GM10266 (cell line): ENCODE measurements around the gene DDX18.

Source experiments
- DNase-seq: peaks from one replicate; pipeline ENCODE4 v3.0.0; 2012; ENCODE audit errors: extremely low spot score
- TF ChIP-seq, protein P1 (sequence below): IDR thresholded peaks from 2 replicates; pipeline ENCODE4 v1.5.1; 2012; ENCODE audit warnings: mild to moderate bottlenecking, low read depth; ENCODE audit not compliant: control insufficient read depth, insufficient read depth; ENCODE audit errors: missing control alignments

The DDX18 gene

DNA sequence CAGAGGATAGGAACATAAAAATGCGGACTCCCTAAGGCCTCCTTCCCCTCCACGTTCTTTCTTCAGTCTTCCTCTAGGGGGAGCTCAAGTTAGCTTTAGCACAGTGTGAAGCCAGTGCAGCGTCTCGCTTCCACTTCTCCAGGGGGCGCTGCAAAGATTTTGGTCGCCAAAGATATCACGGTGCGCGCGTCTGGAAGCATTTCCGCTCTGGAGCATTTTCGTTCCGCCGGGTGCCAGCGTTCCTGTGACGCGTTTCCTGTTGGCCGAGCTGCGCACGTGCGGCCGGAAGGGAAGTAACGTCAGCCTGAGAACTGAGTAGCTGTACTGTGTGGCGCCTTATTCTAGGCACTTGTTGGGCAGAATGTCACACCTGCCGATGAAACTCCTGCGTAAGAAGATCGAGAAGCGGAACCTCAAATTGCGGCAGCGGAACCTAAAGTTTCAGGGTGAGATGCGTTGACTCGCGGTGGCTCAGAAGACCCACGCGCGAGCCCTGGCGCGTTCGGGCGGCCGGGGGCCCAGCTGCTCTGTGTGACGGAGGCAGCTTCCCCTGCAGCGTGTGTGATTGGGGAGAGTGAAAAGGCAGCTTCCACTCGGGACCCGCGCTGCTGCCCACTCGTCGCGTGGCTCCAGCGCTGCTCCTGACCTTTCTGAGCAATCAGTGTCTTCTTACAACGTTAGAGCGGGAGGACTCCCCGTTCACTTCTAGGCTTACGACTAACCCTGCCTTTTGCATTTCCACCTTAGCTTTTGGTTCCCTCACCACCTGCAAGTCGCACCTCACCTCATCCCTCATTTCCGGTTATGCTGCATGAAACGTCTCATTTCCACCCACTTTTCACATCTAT is at the start of gene DDX18:
DDX18 (plus strand) TSS at position 275 of the 848 bp plus-strand sequence; CDS start at position 362, 87 bp downstream.
- TF ChIP-seq, protein P1, sequence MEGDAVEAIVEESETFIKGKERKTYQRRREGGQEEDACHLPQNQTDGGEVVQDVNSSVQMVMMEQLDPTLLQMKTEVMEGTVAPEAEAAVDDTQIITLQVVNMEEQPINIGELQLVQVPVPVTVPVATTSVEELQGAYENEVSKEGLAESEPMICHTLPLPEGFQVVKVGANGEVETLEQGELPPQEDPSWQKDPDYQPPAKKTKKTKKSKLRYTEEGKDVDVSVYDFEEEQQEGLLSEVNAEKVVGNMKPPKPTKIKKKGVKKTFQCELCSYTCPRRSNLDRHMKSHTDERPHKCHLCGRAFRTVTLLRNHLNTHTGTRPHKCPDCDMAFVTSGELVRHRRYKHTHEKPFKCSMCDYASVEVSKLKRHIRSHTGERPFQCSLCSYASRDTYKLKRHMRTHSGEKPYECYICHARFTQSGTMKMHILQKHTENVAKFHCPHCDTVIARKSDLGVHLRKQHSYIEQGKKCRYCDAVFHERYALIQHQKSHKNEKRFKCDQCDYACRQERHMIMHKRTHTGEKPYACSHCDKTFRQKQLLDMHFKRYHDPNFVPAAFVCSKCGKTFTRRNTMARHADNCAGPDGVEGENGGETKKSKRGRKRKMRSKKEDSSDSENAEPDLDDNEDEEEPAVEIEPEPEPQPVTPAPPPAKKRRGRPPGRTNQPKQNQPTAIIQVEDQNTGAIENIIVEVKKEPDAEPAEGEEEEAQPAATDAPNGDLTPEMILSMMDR, result peak; percentile 100
- peak; percentile 82 for DNase-seq

DNA sequence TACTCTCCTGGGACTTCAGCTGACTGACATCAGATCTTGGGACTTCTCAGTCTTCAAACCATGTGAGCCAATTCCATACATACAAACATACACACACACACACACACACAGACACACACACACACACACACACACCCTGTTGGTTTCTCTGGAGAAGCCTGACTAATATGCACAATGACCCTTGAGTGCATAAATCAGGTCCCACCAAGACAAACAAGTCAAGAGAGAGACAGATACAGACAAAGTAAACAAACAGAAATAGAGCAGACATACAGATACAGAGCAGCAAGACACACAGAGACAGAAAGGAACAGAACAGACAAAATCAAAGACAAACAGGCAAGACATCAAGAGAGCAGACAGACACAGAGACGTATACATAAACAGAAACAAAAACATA is 43.8 kb upstream of the DDX18 start:
- TF ChIP-seq, protein P1, result no peak
- DNase-seq, result no peak

DNA sequence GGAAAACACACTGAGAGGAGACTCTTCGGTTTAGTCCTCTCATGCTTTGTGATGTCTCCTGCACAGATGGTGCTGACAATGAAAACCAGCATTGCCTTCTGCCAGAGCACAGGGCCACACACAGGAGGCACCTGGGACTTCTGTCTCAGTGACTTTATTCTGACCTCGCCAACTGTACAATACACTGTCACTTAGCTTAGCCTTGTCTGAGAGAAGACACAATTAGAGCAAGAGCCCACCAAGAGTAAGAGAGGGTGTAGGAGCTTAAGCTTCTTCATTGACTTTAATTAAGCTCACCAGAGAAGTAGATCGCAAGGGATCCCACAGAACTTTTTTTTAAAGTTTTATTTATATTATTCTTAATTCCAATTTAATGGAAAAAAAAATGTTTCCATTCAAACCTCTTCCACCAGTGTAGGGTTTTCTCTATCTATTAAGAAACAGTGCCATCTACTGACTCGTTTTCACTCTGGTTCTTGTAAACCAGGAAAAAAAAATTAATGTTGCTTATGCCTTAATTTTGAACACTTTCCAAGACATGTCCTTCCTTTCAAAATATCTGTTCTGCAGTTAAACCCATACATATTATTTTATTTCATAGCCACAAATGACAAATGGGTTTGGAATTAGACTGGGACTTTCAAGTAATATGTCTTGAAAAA is 42.4 kb upstream of the DDX18 start:
- TF ChIP-seq, protein P1, result peak; percentile 39
- peak; percentile 14 for DNase-seq

DNA sequence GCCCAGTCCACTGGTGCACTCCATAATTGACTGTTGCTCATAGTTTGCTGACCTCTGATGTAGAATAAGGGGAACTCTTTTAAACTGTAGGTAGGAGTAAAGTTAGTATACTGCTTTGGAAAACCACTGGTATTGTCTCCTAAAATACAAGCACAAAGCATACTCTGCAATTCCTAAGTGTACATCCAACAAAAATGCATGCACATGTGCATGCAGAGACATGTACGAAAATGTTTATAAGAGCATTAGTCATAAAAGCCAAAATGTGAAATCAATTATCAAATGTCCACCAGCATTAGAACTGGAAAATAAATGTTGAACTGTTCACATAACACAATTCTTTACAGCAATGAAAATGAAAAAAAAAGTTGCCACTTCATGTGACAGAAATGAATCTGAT is 39.8 kb upstream of the DDX18 start:
- no peak for DNase-seq

DNA sequence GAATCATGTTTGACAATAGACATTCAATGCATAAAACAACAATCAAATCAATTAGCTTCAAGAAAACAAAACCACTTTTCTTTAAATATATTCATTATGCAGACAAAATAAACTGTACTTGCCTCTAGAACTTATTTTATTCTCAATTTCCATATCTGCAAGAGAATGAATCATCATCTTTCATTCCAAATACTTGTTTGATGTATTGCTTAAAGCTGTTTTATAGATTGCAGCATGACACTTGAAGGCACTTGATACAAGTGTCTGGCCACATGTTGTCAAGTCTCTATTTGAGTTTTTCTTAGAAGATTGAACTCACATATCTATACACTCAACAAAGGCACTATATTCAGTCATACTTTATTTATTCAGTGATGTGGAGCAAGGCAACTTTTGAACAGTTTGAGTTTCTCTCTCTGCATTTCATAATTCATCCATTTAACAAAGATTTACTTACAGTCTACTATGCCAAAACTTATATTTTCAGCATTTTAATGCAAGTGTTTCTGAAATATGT is 38.7 kb upstream of the DDX18 start:
- no peak for DNase-seq
- TF ChIP-seq, protein P1, result no peak

More for the DNA sequence above, 39.8 kb upstream of the DDX18 start:
- TF ChIP-seq, protein P1, result no peak

DNA sequence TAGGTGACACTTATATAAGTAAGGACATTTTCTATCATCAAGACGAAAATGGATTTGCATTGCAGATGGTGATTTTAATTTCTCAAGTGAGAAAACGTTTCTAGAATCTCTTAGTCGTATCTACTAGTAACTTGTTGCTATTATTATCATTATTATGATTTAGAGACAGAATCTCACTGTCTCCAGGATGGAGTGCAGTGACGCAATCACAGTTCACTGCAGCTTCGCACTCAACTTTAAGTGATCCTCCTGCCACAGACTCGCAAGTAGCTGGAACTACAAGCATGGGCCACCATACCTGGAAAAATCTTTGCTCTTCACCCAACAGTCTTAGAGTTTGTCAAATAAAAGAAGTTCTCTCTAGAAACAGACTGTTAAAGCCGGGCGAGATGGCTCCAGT is 37.6 kb upstream of the DDX18 start:
- DNase-seq, result no peak
- TF ChIP-seq, protein P1, result no peak
